ENCODE data around the gene NES.

Gene NES

GRCh38 chr1:156703336-156703735, 26.1 kb upstream of the NES start:
- DNase-seq, result peak; percentile 18

DNA sequence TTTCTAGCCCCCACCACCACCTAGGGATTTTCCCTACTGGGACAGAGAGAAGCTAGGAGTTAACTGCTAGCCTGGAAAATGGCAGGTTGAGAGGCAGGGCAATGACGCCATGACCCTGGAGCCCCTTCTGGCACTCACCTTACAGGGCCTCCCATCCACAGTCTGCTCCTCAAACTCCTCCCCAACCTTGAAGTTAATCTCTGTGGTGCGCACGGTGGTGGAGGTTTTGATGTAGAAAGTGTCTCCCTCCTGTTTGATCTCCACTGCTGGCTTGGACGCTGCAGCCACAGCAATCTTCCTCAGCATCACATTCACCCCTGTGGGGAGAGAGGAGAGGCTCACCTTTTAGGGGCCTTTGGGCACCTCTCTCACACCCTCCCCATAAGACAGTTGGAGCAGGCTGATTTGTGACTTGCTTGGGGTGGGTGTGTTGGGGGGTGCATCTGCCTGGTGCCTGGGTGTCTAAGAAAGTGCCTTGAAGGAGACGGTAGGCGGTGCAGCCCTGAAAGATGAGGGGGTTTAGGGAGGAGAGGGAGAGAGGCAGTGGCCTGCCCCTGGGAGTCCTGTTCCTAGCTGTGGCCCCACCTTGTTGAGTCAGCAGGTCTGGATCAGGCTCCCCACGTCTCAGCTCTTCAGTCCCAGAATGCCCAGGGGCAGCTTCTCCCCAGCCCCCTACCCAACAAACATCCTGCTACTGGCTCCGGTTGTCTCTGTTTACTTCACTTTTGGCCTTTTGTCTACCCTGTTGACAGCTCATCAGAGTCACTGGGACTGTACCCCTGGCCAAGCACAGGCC, 23.7 kb upstream of the NES start:
- DNase-seq, result no peak

DNA sequence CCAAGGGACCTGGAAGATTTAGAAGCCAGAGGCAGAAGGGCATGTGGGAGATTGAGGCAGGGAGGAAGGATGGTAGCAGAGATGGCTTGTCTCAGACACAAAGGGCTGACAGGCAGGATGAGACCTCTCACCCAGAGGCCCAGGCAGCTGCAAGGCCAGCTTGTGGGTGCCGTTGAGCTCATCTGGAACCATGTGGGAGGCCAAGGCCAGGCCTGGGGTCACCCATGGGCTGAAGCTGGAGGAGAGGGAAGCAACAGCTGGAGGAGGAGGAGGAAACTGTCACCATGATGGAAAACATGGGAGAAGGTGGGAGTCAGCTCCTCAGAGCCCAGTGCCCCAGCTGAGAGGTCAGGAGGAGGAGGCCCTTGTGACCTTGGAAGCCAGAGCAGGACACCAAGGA, 21.8 kb upstream of the NES start:
- no peak for DNase-seq

GRCh38 chr1:156697481-156697880, 20.3 kb upstream of the NES start:
- no peak for DNase-seq

- DNase-seq, result no peak
Observed at GRCh38 chr1:156696755-156697154, 19.5 kb upstream of the NES start.

GRCh38 chr1:156694690-156694962, 17.4 kb upstream of the NES start:
- no peak for DNase-seq

- no peak for DNase-seq
Observed at GRCh38 chr1:156693848-156694689, 16.9 kb upstream of the NES start.

DNA sequence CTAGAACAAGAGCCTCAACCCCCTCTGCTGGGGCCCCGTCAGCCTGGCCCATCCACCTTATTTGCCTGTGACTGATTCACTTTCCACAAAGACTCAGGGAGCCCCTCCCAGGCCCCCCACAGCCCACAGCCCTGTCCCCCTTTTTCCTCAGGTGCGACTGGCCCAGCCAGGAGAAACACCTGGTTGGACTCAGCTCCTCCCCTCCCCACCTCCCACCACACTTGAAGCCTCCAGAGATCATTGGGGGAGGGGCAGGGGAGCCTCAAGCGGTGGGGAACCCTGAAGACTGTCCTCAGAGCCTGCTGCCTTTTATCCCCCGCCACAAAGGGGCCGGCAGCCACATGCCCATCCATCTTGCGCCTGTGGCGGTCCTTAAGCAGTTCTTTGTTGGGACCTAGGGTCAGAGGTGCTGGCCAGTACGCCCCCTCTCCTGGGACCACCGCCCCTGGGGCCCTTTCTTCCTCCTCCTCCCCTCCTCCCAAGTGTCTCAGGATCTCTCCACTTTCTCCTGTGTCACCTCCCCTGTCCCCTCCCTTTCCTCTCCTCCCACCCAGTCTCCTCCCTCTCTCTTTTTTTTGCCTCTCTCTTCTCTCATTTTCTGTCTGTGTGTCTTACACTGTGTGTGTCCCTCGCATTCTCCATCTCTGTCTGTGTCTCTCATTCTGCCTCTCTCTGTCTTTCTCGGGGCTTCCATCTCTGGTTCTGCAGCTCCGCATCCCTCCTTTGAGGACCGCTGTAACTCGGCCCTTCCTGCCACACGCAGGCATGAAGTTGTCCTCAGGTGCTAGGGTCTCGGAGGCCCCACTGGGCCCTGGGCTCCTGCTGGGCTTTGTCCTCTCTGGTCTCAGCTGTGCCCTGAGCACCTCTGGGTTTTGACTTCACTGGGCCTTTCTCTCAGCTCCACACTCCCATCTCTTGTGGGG, 16.0 kb upstream of the NES start:
- DNase-seq, result peak; percentile 15

- DNase-seq, result no peak
Observed at GRCh38 chr1:156692441-156692924, 15.3 kb upstream of the NES start.

DNA sequence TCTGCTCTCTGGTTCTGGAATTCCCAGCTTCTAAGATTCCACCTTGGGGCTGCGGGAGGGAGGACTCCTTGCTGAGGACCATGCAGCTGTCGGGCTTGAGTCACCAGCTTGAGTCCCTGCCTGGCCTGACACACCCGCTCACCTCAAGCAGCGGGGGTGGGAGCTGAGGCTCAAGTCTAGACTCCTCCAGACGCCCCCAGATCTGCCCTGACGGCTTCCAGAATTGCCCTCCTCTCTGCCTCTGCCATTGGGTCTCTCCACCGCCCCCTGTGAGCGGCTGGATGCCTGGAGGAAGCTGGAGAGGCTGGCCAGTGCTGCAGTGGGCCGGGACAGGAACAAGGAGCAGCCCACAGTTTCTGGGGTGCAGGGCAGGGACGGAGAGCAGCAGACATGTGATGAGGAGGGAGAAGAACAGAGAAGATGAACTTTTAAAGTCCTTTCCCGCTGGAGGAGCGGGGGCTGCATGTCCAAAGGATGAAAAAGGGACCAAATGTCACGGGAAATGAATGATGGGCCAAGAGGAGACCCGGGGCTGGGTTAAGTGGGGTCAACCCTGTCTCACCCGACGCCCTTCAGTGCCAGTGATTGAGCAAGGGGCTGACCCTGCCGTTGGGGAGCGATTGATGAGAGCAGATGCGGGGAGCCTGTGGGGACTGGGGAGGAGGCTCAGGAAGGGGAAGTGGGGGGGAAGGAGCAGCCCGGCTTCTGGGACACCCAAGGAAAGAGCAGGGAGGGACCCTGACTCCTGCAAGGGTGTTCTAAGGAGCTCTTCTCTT, 14.6 kb upstream of the NES start:
- DNase-seq, result no peak

GRCh38 chr1:156691191-156691590, 14.0 kb upstream of the NES start:
- no peak for DNase-seq

DNA sequence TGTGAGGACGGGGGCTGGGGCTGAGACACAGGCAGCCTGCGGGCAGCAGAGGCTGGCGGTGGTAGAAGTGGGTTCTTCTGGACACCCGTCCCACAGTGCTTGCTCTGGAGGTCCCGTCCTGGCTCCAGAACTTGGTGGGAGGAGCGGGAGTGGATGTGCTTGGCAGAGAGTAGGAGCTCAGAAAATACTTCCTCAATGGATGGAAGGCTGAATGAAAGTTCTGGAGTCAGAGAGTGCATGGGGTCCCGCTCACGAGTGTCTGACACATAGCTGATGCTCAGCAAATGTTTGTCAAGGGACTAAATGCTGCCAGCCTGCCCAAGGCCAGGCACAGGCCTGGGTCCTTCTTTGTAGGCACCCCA, 13.4 kb upstream of the NES start:
- no peak for DNase-seq

- no peak for DNase-seq
Observed at GRCh38 chr1:156689953-156690674, 12.9 kb upstream of the NES start.

DNA sequence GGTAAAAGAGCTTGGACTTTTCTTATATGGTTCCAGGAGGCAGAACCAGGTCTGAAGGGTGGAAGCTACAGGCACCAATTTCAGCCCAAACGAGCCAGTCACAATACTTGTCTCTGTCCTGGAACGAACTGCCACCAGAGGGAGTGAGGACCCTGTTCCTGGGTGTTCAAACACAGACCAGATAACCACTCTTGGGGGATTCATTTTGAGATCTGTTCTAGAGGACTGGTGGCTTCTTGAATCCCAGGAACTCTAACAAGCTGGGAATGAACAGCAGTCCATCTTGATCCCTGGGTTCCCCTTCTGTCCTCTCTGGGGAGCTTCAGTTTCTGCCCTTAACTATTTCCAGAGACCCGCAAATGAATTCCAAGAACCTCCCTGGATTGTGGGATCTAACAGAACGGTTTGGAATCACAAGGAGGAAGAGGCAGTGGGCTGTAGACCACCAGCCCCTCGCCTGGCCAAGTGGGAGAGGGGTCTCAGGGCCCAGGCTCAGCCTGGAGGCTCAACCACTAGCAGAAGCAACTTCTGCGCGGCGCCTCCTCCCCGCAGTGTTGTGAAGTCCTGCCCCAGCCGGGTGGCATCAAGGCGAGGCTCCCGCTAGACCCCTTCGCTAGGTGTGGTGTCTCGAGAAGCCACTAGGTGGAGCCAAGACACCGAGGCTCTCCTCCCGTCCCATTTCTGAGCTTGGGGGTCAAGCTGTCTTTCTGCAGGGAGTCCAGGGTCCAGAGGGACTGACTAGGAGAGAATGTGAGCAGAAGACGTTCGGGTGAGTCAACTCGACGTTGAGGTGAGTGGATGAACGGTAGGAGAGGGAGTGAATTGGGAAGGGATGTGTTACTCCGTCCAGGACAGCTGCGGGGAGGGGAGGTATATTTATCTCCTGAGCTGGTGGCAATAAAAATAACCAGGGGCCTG, 12.1 kb upstream of the NES start:
- peak; percentile 71 for DNase-seq

DNA sequence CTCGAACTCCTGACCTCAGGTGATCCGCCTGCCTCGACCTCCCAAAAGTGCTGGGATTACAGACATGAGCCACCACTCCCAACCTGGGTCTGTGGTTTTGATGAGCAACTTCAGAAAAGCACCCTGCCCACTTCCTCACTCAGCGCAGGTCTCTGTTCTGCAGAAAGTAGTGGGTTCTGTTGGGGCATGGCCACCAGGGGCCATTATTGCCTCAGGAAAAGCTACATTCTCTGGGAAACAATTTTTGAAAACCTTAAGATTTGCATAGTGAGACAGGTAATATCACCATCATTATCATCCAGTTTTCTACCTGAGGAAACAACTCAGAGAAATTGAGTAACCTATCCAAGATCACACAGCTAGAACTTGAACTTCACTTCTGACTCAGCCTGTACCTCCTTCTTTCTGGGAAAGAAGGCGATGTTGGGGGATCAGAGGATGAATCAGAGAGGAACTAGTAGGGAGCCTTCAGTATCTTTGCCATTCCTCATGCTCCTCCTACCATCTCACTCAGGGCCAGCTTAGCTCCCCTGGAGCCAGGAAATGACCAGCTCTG, 7.1 kb upstream of the NES start:
- no peak for DNase-seq

DNA sequence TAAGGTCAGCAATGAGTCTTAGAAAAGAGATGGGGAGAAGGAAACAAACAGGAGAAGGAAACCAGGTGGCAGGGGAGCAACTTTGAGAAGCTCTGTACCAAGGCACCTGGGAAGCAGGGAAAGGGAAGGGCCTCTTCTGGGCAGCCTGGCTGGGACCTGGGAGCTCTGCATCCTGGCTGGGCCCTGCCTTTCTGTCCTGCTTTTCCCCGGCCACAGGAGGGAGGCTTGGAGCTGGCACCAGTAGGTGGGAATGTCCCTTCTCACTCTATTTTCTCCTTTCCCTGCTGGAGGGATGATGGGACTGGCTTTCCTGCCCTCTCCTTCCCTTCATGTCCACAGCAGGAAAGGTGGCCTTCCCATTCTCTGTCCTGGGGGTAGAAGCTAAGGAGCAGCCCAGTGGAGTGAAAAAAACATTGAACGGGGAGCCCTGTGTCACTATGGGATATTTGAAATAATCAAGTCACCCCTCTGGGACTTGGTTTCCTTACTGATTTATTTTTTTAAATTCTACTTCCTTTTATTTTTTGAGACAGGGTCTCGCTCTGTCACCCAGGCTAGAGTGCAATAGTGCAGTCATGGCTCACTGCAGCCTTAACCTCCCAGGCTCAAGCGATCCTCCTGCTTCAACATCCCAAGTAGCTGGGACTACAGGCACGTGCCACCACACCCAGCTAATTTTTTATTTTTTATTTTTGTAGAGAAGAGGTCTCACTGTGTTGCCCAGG, 5.1 kb upstream of the NES start:
- no peak for DNase-seq

GRCh38 chr1:156681196-156681960, 4.2 kb upstream of the NES start:
- no peak for DNase-seq

DNA sequence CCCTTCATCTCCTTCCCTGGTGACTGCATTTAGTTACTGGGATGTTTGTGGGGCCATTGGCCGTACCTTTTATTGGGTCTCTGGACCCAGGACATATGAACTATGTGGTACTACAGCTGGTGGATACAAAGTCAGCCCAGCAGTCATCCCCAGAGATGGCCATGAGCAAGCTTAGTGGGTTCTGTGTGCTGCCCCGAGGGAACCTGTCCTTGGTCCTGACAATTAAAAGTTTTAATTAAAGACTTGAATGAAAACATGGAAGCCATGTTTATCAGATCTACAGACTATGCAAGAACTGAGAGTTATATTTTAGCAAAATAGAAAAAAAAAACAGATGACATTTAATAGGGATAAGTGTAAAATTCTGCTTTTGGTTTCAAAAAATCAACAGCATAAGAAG, 2.8 kb upstream of the NES start:
- DNase-seq, result no peak

All from COR-L47 (cell line).